BE2C (cell line): Measurements from ENCODE around the gene MAN1A1.

ENCODE experiments used
- DNase-seq: peaks from one replicate; pipeline ENCODE4 v3.0.0-alpha.2; 2020
- H3K27me3 ChIP-seq: fragments of 250-450 bp; sonication (Bioruptor Pico); 2 replicates; pipeline ENCODE4 v1.5.1; 2020; ENCODE audit warnings: mild to moderate bottlenecking
- H3K36me3 ChIP-seq: fragments of 250-450 bp; sonication (Bioruptor Pico); 2 replicates; pipeline ENCODE4 v1.5.1; 2020; ENCODE audit warnings: mild to moderate bottlenecking
- H3K4me1 ChIP-seq: fragments of 250-450 bp; sonication (Bioruptor Pico); 2 replicates; pipeline ENCODE4 v1.5.1; 2020
- H3K4me3 ChIP-seq: 2 replicates; pipeline ENCODE4 v1.5.1; 2011; ENCODE audit warnings: low read depth, low read length
- H3K9me3 ChIP-seq: fragments of 250-450 bp; sonication (Bioruptor Pico); 2 replicates; pipeline ENCODE4 v1.5.1; 2020
- CTCF ChIP-seq: IDR thresholded peaks from 2 replicates; pipeline ENCODE4 v1.5.1; 2012; ENCODE audit warnings: mild to moderate bottlenecking, low read depth, low read length

Gene MAN1A1

GRCh38 chr6:119337252-119337651, 12.3 kb downstream of the MAN1A1 start:
- Histone ChIP-seq H3K36me3 (peaks cover 48% of the 10 kb centered on the region), H3K4me1 (peaks cover 37% of the 10 kb centered on the region), H3K27me3 (no peaks in the 10 kb centered on the region), H3K9me3 (no peaks in the 10 kb centered on the region), H3K4me3 (no peak overlapping the region)
- no peak for TF ChIP-seq CTCF
- DNase-seq, result no peak

- Histone ChIP-seq H3K4me3 (no peak overlapping the region), H3K9me3 (no peaks in the 10 kb centered on the region), H3K27me3 (no peaks in the 10 kb centered on the region), H3K36me3 (peaks cover 44% of the 10 kb centered on the region), H3K4me1 (peaks cover 19% of the 10 kb centered on the region)
- no peak for DNase-seq
- TF ChIP-seq CTCF, result no peak
Observed at GRCh38 chr6:119334535-119335264, 14.9 kb downstream of the MAN1A1 start.

- Histone ChIP-seq H3K27me3 (no peaks in the 10 kb centered on the region), H3K9me3 (no peaks in the 10 kb centered on the region), H3K4me3 (no peak overlapping the region), H3K4me1 (peaks cover 28% of the 10 kb centered on the region), H3K36me3 (peaks cover 46% of the 10 kb centered on the region)
- peak; percentile 48 for TF ChIP-seq CTCF
- DNase-seq, result no peak
Observed at GRCh38 chr6:119333707-119334295, 15.8 kb downstream of the MAN1A1 start.

GRCh38 chr6:119333063-119333609, 16.4 kb downstream of the MAN1A1 start:
- no peak for TF ChIP-seq CTCF
- Histone ChIP-seq H3K4me1 (peaks cover 35% of the 10 kb centered on the region), H3K27me3 (no peaks in the 10 kb centered on the region), H3K9me3 (no peaks in the 10 kb centered on the region), H3K36me3 (peaks cover 48% of the 10 kb centered on the region), H3K4me3 (no peak overlapping the region)
- DNase-seq, result no peak

- Histone ChIP-seq H3K4me1 (peaks cover 31% of the 10 kb centered on the region), H3K36me3 (peaks cover 47% of the 10 kb centered on the region), H3K9me3 (no peaks in the 10 kb centered on the region), H3K27me3 (no peaks in the 10 kb centered on the region), H3K4me3 (no peak overlapping the region)
- peak; percentile 33 for DNase-seq
- TF ChIP-seq CTCF, result no peak
Observed at GRCh38 chr6:119331663-119332286, 17.8 kb downstream of the MAN1A1 start.
